HepG2 (cell line): ENCODE data around the gene RPA1. TPM values are rescaled to one million over a fixed set of nuclear protein-coding genes. Genes with fewer than 3 reads are reported as not detected.

ENCODE experiments used
- ATAC-seq: fragments of 200-7000 bp; cut with Tn5 transposase; 3 replicates; pipeline ENCODE4 v1.9.1; 2020; ENCODE audit warnings: mild to moderate bottlenecking, moderate library complexity
- BruUV-seq: library from RNA; stranded (reverse); fragments of 400-500 nt; replicated peaks from 2 replicates; lab custom pipeline; 2021; lab: Mats Ljungman, UMichigan
- CTCF ChIA-PET: fragments of 300-600 bp; formaldehyde crosslinking; extraction: SDS; loops from one replicate; lab custom pipeline; 2021; ENCODE audit warnings: low total read pairs, inconsistent platforms, low intra/inter-chr PET ratio; lab: Yijun Ruan, JAX
- POLR2A ChIA-PET: fragments of 350-600 bp; sonication (Branson Sonifier 250); formaldehyde crosslinking; loops from one replicate; lab custom pipeline; 2020; ENCODE audit warnings: antibody characterized with exemption, inconsistent platforms; lab: Yijun Ruan, JAX
- DNase-seq: peaks from one replicate; pipeline ENCODE4 v3.0.0-alpha.2; 2015; ENCODE audit warnings: low spot score
- FAIRE-seq: peaks from 3 replicates; lab custom pipeline; 2011; peaks lifted over from hg19 to GRCh38; lab: Jason Lieb, UNC
- H2AFZ ChIP-seq: one replicate; pipeline ENCODE4 v1.6.1; 2011; ENCODE audit warnings: low read length, inconsistent platforms
- H3K27ac ChIP-seq: fragments of 300-600 bp; 3 replicates; pipeline ENCODE4 v1.8.0; 2011; ENCODE audit warnings: mixed run types, mild to moderate bottlenecking, mixed read lengths, low read length, inconsistent platforms; ENCODE audit not compliant: insufficient read depth; ENCODE audit errors: extremely low read length
- H3K27me3 ChIP-seq, 2 experiments: fragments of 200-600 bp in 1 of 2; 2 replicates in 1 of 2; 3 replicates in 1 of 2; pipeline versions ENCODE4 v1.6.0 to v1.8.0; 2011; ENCODE audit warnings: low read length in 2 of 2, mild to moderate bottlenecking in 2 of 2, moderate library complexity in 2 of 2, inconsistent platforms in 1 of 2; ENCODE audit not compliant: insufficient read depth in 2 of 2, control insufficient read depth in 1 of 2
- H3K36me3 ChIP-seq, 2 experiments: fragments of 200-600 bp in 1 of 2; replicated peaks in 1 of 2; 2 replicates in 1 of 2; 3 replicates in 1 of 2; pipeline versions ENCODE4 v1.5.1 to v1.8.0; 2011; ENCODE audit warnings: low read length in 2 of 2, inconsistent platforms in 1 of 2; ENCODE audit not compliant: insufficient read depth in 2 of 2, control insufficient read depth in 1 of 2
- H3K4me1 ChIP-seq: 2 replicates; pipeline ENCODE4 v1.5.1; 2012; ENCODE audit warnings: low read length, inconsistent platforms; ENCODE audit not compliant: insufficient read depth
- H3K4me2 ChIP-seq: 2 replicates; pipeline ENCODE4 v1.6.0; 2011; ENCODE audit warnings: low read depth, low read length, inconsistent platforms
- H3K4me3 ChIP-seq, 3 experiments: fragments of 200-600 bp in 1 of 3; sonication (generic), shearing (Covaris generic) in 1 of 3; replicated peaks in 1 of 3; 2 replicates each; pipeline ENCODE4 v1.5.1; 2011 to 2016; ENCODE audit warnings: low read length in 3 of 3, inconsistent platforms in 2 of 3, low read depth in 2 of 3, mild to moderate bottlenecking in 2 of 3, control low read depth in 1 of 3, mixed read lengths in 1 of 3; ENCODE audit not compliant: insufficient read depth in 1 of 3
- H3K79me2 ChIP-seq: one replicate; pipeline ENCODE4 v1.6.1; 2011; ENCODE audit warnings: low read length, inconsistent platforms; ENCODE audit not compliant: insufficient read depth
- H3K9ac ChIP-seq: 2 replicates; pipeline ENCODE4 v1.6.0; 2011; ENCODE audit warnings: mild to moderate bottlenecking, low read depth, low read length, inconsistent platforms; ENCODE audit not compliant: insufficient read depth
- H3K9me3 ChIP-seq: 2 replicates; pipeline ENCODE4 v1.5.1; 2012; ENCODE audit warnings: mild to moderate bottlenecking, low read length
- H4K20me1 ChIP-seq: 2 replicates; pipeline ENCODE4 v1.6.0; 2011; ENCODE audit warnings: inconsistent platforms, mild to moderate bottlenecking, low read length, moderate library complexity; ENCODE audit not compliant: insufficient read depth
- CEBPZ ChIP-seq: IDR thresholded peaks from 2 replicates; pipeline ENCODE4 v1.6.1; 2012; ENCODE audit warnings: low read length, improper control_type of control experiment
- DR1 ChIP-seq: sonication (generic); formaldehyde crosslinking; IDR thresholded peaks from 2 replicates; pipeline ENCODE4 v1.8.0; 2021; ENCODE audit warnings: mild to moderate bottlenecking, missing genetic modification reagents, inconsistent platforms
- E2F1 ChIP-seq: sonication (generic); formaldehyde crosslinking; IDR thresholded peaks from 2 replicates; pipeline ENCODE4 v1.5.0; 2020; ENCODE audit warnings: missing genetic modification reagents
- FOXA1 ChIP-seq, 2 experiments: fragments of 450-650 bp in 1 of 2; sonication (generic) in 1 of 2; formaldehyde crosslinking in 1 of 2; IDR thresholded peaks; 2 replicates each; pipeline versions ENCODE4 v1.4.0 to v1.6.1; 2016 to 2020; ENCODE audit warnings: missing genetic modification reagents in 1 of 2
- GTF2F1 ChIP-seq: fragments of 150-350 bp; IDR thresholded peaks from 2 replicates; pipeline ENCODE4 v1.6.1; 2014; ENCODE audit warnings: low read length
- IRF2 ChIP-seq: IDR thresholded peaks from 2 replicates; pipeline ENCODE4 v1.6.1; 2018; ENCODE audit warnings: missing genetic modification reagents, missing compliant biosample characterization
- MED8 ChIP-seq: sonication (generic); formaldehyde crosslinking; IDR thresholded peaks from 2 replicates; pipeline ENCODE4 v1.8.1; 2023; ENCODE audit warnings: mild to moderate bottlenecking, missing genetic modification reagents; ENCODE audit not compliant: insufficient replicate concordance
- MXD3 ChIP-seq: IDR thresholded peaks from 2 replicates; pipeline ENCODE4 v1.6.1; 2016; ENCODE audit warnings: mild to moderate bottlenecking, missing biosample characterization, missing genetic modification reagents
- RORA ChIP-seq: sonication (generic); formaldehyde crosslinking; IDR thresholded peaks from 2 replicates; pipeline ENCODE4 v1.5.0; 2020; ENCODE audit warnings: mild to moderate bottlenecking, missing genetic modification reagents, moderate library complexity
- ZBTB1 ChIP-seq: sonication (generic); formaldehyde crosslinking; IDR thresholded peaks from 2 replicates; pipeline ENCODE4 v1.4.0; 2020; ENCODE audit warnings: missing genetic modification reagents, borderline replicate concordance
- ZFP1 ChIP-seq: IDR thresholded peaks from 2 replicates; pipeline ENCODE4 v1.6.1; 2016
- ZNF484 ChIP-seq: sonication (generic); formaldehyde crosslinking; IDR thresholded peaks from 2 replicates; pipeline ENCODE4 v1.5.1; 2020; ENCODE audit warnings: mild to moderate bottlenecking, low read depth, missing genetic modification reagents, borderline replicate concordance
- ZNF691 ChIP-seq: sonication (generic); formaldehyde crosslinking; IDR thresholded peaks from 2 replicates; pipeline ENCODE4 v1.4.0; 2020; ENCODE audit warnings: missing genetic modification reagents, low read depth, mild to moderate bottlenecking, borderline replicate concordance
- WGBS: methylation state at CpG from one replicate; pipeline ENCODE4 v1.1.6; 2017; ENCODE audit warnings: low lambda C conversion rate; 5-methylcytosine and 5-hydroxymethylcytosine counted together
- in situ Hi-C: cut with HindIII; loops from 2 replicates; pipeline ENCODE4 v1.10.0; 2017; ENCODE audit warnings: low pct_unique_long_range_greater_than_20kb; ENCODE audit not compliant: extremely low pct_ligation_motif_present
- intact Hi-C: fragments of 100-400 bp; cut with micrococcal nuclease; formaldehyde crosslinking; loops from one replicate; pipeline ENCODE4 v1.10.0; 2022; ENCODE audit not compliant: unreplicated experiment
- polyA plus RNA-seq, 8 experiments: library from polyadenylated mRNA; depleted of rRNA in 3 of 8; stranded (reverse) in 7 of 8; unstranded in 1 of 8; fragments of >200 nt; fragmentation: Illumina TruSeq in 4 of 8; extraction: Trizol in 4 of 8; gene quantifications; 2 replicates each; pipeline versions ENCODE4 v1.2.1 to v1.2.3, GENCODE V29; 2011 to 2016; ENCODE audit warnings: low read depth in 4 of 8, missing spikeins in 1 of 8, mixed read lengths in 1 of 8; ENCODE audit not compliant: insufficient read depth in 1 of 8
- total RNA-seq, 5 experiments: library from RNA; depleted of rRNA; stranded (reverse); fragments of >200 nt; fragmentation: Illumina TruSeq; extraction: Trizol; gene quantifications; 2 replicates each; pipeline ENCODE4 v1.2.3, GENCODE V29; 2016; ENCODE audit warnings: low read depth in 1 of 5

The RPA1 gene
- total and polyA plus RNA-seq, 2 of the 13 experiments (the other 11 are each of a cell fraction or from before 2014, with no cell fraction given), result 13.9 to 37.6 TPM

GRCh38 chr17:1834380-1835149 lies 4.8 kb downstream of the RPA1 start:
- no peak overlapping the region for H2AFZ ChIP-seq
- H3K4me2 ChIP-seq, result no peak overlapping the region
- no TSS peak for BruUV-seq
- ATAC-seq (no peak), DNase-seq (no peak), FAIRE-seq (no peak)
- ChIA-PET POLR2A (interaction anchor here (1.1 kb wide), 1 partner anchor 117 kb away, joined by 3 read pairs; no protein-coding TSS in a partner anchor), CTCF (no interaction called here)
- peaks cover 9% of the 10 kb centered on the region for H3K4me1 ChIP-seq
- H3K9ac ChIP-seq, result no peak overlapping the region
- no peaks in the 10 kb centered on the region; a peak in 1 of 5 replicates for H3K27me3 ChIP-seq
- intact Hi-C loops, result no loop called here
- peaks cover 0 to 3% of the 10 kb centered on the region in 2 experiments; a peak in 1 of 5 replicates for H3K36me3 ChIP-seq
- H3K4me3 ChIP-seq, result no peak overlapping the region
- no peaks in the 10 kb centered on the region for H3K9me3 ChIP-seq
- H3K27ac ChIP-seq, result no peak overlapping the region
- TF ChIP-seq GTF2F1 (no peak), ZBTB1 (CRISPR knock-in tag) (no peak), RORA (no peak), ZFP1 (CRISPR knock-in tag) (no peak), CEBPZ (no peak), ZNF484 (CRISPR knock-in tag) (no peak), FOXA1 (IDR thresholded peaks at IDR 0.05) (no peak), FOXA1 (CRISPR knock-in tag; IDR thresholded peaks at IDR 0.05) (no peak), MED8 (CRISPR knock-in tag) (no peak), IRF2 (CRISPR knock-in tag) (no peak), ZNF691 (no peak), E2F1 (no peak), MXD3 (CRISPR knock-in tag) (no peak), DR1 (CRISPR knock-in tag) (no peak)
- H4K20me1 ChIP-seq, result no peaks in the 10 kb centered on the region
- peaks cover 27% of the 10 kb centered on the region for H3K79me2 ChIP-seq
- in situ Hi-C loops, result no loop called here
- 96% methylated on average over 12 of the region's 12 CpGs for WGBS
